ENCODE data around the gene PAFAH2. TPM values are rescaled to one million over a fixed set of nuclear protein-coding genes. Genes with fewer than 3 reads are reported as not detected.

The PAFAH2 gene
- total and polyA plus RNA-seq, 2 of the 8 experiments (the other 6 are each of a cell fraction or from before 2014, with no cell fraction given) = 7.7 to 9.3 TPM

- H3K4me2 ChIP-seq (ENCODE audit: insufficient read depth in 1 of 2, low read depth in 2 of 2, low read length in 2 of 2) = no peak overlapping the region
- H2BK5ac ChIP-seq (ENCODE audit: low read depth, low read length) = no peak overlapping the region
- no peak overlapping the region for H2BK15ac ChIP-seq (ENCODE audit: low read length)
- WGBS, 2 experiments (ENCODE audit: extremely low coverage in 1 of 2, insufficient coverage in 1 of 2, insufficient read length in 1 of 2, insufficient replicate concordance in 2 of 2, low coverage in 1 of 2, low lambda C conversion rate in 2 of 2, missing lambda C conversion rate in 1 of 2) = 87% methylated on average over 4 of the region's 4 CpGs; no CpG with 5 or more reads in 1 of the 2 experiments
- no peaks in the 10 kb centered on the region for H3K9me3 ChIP-seq (ENCODE audit: insufficient read depth in 2 of 2, low read depth in 1 of 2, low read length in 1 of 2)
- no peaks in the 10 kb centered on the region for H3K4me1 ChIP-seq (replicated peaks in 1 of 4; ENCODE audit: control insufficient read depth in 3 of 4, insufficient read depth in 4 of 4, low read length in 3 of 4)
- H4K8ac ChIP-seq (ENCODE audit: extremely low read depth, insufficient read depth, low read length) = no peak overlapping the region
- DNase-seq (ENCODE audit: low read depth in 1 of 2, low spot score in 2 of 2) (no peak), FAIRE-seq (no peak)
- H3K23me2 ChIP-seq (ENCODE audit: low read depth, low read length) = no peaks in the 10 kb centered on the region
- no peak overlapping the region for H3K18ac ChIP-seq (ENCODE audit: extremely low read depth, low read length)
- ChIA-PET CTCF (ENCODE audit: partially characterized antibody) (interaction anchor here (0.7 to 2.0 kb wide), 5 partner anchors 10 to 67 kb away, joined by 3 to 7 read pairs (median 4); no protein-coding TSS in a partner anchor), POLR2A (ENCODE audit: partially characterized antibody) (no interaction called here)
- no peak overlapping the region for H3K27ac ChIP-seq (ENCODE audit: low read depth, low read length)
- no peak overlapping the region for H2BK20ac ChIP-seq (ENCODE audit: low read length)
- no peak overlapping the region for H3K4me3 ChIP-seq (ENCODE audit: extremely low read depth in 1 of 4, insufficient read depth in 2 of 4, low read depth in 3 of 4, low read length in 4 of 4)
- H3K56ac ChIP-seq (replicated peaks; ENCODE audit: insufficient read length, low read depth, low read length) = no peak overlapping the region
- no peak overlapping the region for H2BK120ac ChIP-seq (replicated peaks; ENCODE audit: low read depth, low read length)
- H4K20me1 ChIP-seq (replicated peaks in 1 of 2; ENCODE audit: control insufficient read depth in 1 of 2, insufficient read depth in 2 of 2, low read length in 2 of 2) = no peaks in the 10 kb centered on the region
- H3K14ac ChIP-seq (ENCODE audit: insufficient read length) = no peak overlapping the region
- H4K91ac ChIP-seq (replicated peaks; ENCODE audit: insufficient read length, low read length) = no peak overlapping the region
- no peak overlapping the region for H2AFZ ChIP-seq (ENCODE audit: low read length)
- H3K4ac ChIP-seq (replicated peaks; ENCODE audit: insufficient read length, low read depth, low read length) = no peak overlapping the region
- no peaks in the 10 kb centered on the region for H3K79me1 ChIP-seq (ENCODE audit: low read depth, low read length)
- no peaks in the 10 kb centered on the region for H3K36me3 ChIP-seq (ENCODE audit: control insufficient read depth in 2 of 4, insufficient read depth in 4 of 4, low read length in 3 of 4)
- H3K9ac ChIP-seq (replicated peaks in 1 of 4; ENCODE audit: extremely low read depth in 1 of 4, low read depth in 3 of 4, low read length in 3 of 4) = no peak overlapping the region
- no peaks in the 10 kb centered on the region for H3K27me3 ChIP-seq (replicated peaks in 1 of 4; ENCODE audit: control insufficient read depth in 3 of 4, extremely low read depth in 1 of 4, insufficient read depth in 3 of 4, low read length in 3 of 4)
- no peak for TF ChIP-seq BRCA1 (IDR thresholded peaks at IDR 0.05; ENCODE audit: low read depth, low read length)
- TF ChIP-seq KDM1A (IDR thresholded peaks at IDR 0.05; ENCODE audit: borderline replicate concordance, low read length) = no peak
- TF ChIP-seq, protein P1, sequence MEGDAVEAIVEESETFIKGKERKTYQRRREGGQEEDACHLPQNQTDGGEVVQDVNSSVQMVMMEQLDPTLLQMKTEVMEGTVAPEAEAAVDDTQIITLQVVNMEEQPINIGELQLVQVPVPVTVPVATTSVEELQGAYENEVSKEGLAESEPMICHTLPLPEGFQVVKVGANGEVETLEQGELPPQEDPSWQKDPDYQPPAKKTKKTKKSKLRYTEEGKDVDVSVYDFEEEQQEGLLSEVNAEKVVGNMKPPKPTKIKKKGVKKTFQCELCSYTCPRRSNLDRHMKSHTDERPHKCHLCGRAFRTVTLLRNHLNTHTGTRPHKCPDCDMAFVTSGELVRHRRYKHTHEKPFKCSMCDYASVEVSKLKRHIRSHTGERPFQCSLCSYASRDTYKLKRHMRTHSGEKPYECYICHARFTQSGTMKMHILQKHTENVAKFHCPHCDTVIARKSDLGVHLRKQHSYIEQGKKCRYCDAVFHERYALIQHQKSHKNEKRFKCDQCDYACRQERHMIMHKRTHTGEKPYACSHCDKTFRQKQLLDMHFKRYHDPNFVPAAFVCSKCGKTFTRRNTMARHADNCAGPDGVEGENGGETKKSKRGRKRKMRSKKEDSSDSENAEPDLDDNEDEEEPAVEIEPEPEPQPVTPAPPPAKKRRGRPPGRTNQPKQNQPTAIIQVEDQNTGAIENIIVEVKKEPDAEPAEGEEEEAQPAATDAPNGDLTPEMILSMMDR (IDR thresholded peaks at IDR 0.05; ENCODE audit: control extremely low read depth in 1 of 3, insufficient read depth in 1 of 3, low read depth in 1 of 3, low read length in 3 of 3) = no peak
- TF ChIP-seq TEAD4 (IDR thresholded peaks at IDR 0.05; ENCODE audit: low read depth, low read length) = no peak
- TF ChIP-seq RNF2 (IDR thresholded peaks at IDR 0.05; ENCODE audit: borderline replicate concordance, low read depth, low read length, missing control alignments, poor library complexity, severe bottlenecking) = no peak
- TF ChIP-seq CBX8 (IDR thresholded peaks at IDR 0.05; ENCODE audit: borderline replicate concordance, low read depth, low read length) = no peak
- no peak for TF ChIP-seq KDM5A (IDR thresholded peaks at IDR 0.05; ENCODE audit: low read length)
- TF ChIP-seq ZNF274 (IDR thresholded peaks at IDR 0.05; ENCODE audit: borderline replicate concordance, extremely low read depth, low read length) = no peak
- no peak overlapping the region for H2AK5ac ChIP-seq (ENCODE audit: low read depth, low read length)
- no peaks in the 10 kb centered on the region for H3K79me2 ChIP-seq (ENCODE audit: control insufficient read depth in 1 of 2, insufficient read depth in 2 of 2, low read length in 2 of 2)
- H3K23ac ChIP-seq (ENCODE audit: insufficient read length) = no peak overlapping the region
- no peak overlapping the region for H4K5ac ChIP-seq (ENCODE audit: insufficient read length, low read depth, low read length)
- no peak overlapping the region for H2BK12ac ChIP-seq (ENCODE audit: low read depth, low read length)
Observed at GRCh38 chr1:25948641-25949040, 49.2 kb downstream of the PAFAH2 start.

All from H1 (cell line).